HG02642 (cell line): ENCODE measurements around the gene TMBIM1.
A peak's percentile ranks its signal among the peaks of the same experiment; 100 is the strongest.

Source experiments
- ATAC-seq: cut with Tn5 transposase; IDR thresholded peaks from one replicate; pipeline ENCODE4 v1.9.1; 2021; ENCODE audit warnings: mild to moderate bottlenecking; ENCODE audit not compliant: unreplicated experiment, poor library complexity

Gene TMBIM1

DNA sequence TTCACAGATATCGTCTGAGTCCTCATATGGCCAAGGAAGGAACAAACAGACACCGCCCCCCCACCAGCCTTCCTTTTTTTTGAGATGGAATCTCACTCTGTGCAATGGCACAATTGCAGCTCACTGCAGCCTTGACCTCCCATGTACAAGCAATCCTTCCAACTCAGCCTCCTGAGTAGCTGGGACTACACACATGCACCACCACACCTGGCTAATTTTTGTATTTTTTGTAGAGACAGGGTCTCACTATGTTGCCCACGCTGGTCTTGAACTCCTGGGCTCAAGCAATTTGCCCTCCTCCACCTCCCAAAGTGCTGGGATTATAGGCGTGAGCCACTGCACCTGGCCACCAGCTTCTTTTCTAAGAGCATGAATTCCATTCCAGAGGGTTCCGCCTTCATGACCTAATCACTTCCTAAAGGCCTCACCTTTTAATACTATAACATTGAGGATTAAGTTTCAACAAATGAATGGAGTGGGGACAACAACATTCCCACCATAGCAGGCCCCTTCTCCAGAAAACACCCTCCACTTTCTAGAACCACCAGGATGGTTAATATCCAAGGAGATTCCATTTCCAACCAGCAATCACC, 2.2 kb upstream of the TMBIM1 start:
- ATAC-seq: no peak

DNA sequence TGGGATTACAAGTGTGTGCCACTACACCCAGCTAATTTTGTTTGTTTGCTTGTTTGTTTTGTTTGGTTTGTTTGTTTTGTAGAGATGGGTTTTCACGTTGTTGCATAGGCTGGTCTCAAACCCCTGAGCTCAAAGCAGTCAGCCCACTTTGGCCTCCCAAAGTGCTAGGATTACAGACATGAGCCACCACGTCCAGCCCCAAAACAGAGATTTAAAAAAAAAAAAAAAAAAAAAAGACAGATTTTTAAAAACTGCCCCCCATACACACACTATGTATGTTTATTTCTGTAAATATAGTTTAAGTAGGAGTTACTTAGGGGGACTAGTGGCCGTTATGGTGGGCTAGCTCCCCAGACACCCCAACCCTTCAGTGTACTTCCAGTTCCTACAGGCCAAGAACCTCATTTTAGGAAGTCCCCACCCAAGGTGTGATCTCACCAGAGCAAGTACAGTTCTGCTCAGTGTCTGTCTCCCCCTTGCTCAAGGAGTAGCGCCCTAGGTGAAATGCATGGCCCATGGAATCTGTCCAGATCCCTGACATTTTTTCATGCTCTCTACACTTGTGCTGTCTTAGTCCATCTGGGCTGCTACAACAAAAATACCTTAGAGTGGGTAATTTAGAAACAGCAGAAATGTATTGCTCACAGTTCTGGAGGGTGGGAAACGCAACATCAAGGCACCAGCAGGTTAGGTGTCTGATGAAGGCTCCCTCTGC, 1.6 kb upstream of the TMBIM1 start:
- no peak for ATAC-seq

DNA sequence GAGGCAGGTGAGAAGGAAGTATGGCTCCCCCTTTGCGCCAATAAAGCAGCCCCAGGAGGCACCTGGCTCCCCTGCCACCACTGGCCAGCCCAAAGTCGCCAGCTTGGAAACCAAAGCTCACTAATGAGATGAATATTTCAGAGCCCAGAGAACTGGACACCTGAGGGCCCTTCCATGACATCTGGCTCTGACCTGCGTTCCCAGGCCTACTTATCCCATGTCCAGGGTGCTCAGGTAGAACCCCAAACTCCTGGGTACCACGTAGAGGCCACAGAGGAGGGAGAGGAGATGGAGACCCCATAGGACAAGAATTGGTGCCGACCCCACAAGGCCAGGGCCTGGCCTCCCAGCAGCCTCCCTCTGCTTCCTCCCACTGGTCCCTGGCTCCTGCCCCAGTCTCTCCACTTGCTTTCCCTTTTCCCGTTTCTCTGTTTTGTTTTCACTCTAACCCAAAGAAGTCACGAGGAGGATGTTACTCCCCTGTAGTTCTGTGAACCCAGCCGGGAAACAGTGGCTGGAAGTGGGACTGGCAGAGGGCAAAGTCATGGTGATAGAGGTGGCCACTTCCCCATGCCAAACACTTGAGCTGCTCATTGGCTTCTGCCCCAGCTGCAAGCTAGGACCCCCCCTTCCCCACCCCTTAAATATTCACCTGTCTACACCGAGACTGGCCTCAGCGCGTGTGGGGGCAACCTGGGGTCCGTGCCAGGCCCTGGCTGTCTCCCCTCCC, 820 bp downstream of the TMBIM1 start:
- no peak for ATAC-seq

DNA sequence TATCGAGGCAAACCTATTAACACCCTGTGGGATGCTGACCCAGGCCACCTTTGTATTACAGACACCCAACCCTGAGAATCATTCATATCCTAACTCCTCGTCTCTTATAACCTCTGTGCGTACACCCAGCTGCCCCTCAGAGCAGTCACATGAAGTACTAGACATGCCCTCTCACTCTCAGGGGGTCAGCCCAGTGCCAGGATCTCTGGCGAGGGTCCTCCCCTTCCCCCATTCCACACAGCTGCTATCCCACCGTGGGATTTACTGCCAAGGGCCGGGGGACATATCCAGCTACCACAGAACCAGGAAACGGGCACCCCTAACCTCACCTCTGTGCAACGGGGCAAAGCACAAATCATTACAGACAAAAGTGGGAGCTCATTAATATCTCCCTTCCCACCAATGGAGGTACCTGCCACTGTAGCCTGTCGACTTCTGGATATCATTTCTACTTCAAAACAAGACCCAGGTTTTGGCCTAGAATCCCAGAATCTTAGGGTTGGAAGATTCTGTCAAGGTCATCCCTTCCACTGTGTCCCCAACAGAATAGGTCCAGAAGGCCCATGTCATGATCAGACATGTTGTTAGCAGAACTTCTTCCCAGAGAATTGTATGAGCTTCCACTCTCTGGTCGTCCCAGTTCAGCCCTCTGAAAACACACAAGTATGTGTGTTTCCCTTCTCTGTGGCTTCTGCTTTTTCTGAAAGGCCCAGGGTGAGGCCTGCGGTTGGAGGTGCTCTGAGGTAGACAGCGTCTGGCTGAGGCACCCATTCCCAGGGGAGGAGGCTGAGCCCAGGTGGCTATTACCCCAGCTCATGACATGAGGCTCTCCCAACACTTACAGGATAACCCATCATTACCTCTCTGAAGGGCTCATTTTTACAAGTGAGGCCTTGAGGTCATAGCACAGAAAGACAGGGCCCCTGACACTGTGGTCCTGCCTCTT, 1.7 kb downstream of the TMBIM1 start:
- ATAC-seq: peak; percentile 55

DNA sequence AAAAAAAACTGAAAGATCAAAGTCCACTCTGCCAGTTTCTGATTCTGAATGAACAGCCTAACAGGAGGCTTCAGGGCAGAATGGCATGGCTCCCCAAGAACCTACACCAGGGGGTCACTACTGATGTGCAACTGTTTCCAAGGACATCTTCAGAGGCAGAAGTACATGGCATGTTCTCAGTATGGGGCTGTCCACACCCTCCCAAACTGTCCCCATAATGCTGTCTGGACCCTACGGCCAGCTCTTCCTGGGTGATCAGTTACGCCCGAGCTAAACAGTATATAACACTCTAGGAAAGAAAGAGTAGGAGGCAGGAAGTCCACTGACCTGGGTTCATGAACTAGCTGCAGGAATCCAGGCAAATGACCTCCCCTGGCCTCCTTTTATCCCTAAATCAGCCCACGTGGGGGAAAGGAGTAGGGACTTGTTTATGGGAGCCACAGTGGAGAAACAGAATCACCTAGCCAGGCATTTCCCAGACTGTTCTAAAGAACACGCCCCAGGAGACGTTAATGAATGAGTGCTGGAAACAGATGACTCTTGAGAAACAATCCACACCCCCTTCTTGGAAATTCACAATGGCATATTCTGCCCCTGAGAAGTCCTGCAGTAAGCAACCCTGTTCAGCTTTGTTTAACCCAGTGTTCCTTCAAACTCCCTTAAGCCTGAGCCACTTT, 2.5 kb downstream of the TMBIM1 start:
- ATAC-seq: no peak

DNA sequence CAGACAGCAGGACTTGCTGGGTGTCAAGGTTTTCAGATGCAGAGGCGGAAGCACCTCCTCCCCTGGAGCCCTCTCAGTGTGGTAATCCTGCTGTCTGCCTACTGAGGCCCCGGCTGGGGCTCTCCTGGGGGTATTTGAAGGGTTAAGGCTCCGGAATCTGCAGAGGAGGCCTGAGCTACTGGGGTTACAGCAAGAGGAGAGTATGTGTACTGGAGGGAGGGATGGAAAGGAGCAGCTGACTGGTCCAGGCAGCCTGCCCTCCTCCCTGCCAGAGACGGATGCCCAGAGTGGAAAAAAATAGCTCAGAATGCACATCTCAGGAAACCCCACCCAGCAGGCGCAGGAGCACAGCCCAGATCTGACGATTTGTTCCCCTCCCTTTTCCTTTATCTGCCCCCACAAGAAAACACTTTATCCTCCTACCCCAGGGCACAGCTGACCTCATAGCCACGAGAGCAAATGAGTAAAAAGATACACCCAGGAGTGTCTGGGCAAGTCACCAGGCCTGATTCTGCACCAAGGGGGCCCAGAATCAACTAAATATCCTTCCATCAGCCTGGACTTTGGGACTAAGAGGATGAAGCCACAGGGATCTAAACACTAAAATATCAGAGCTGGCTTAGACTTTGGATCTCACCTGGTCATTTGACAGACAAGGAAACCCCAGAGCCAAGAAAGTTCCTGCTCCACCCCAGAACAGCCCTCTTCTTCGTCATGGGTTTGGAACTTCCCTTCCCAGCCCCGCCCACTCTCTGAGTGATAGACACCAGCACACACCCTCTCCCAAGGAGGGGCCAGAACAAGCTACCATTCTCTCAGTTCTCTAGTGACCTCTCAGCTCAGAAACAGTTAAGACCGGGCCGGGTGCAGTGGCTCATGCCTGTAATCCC, 5.5 kb downstream of the TMBIM1 start:
- peak; percentile 66 for ATAC-seq

DNA sequence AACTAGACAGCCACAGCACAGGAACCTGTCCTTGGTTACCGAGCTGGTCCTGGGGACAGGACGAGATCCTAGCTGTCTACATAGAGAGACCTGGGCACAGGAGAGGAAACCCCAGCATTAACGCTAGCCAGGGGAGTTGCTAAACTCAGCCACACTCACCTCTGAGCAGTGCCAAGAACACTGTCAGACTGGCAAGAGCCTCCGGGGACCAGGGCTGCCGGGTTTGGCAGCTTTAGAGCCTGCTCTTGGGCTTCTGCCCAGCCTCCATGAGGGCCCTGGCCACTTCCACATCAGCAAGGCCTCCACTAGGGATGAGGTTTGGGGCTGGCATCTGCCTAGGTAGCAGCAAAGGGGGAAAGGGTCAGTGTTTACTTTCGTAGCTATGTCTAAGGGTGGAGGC, 6.7 kb downstream of the TMBIM1 start:
- no peak for ATAC-seq

DNA sequence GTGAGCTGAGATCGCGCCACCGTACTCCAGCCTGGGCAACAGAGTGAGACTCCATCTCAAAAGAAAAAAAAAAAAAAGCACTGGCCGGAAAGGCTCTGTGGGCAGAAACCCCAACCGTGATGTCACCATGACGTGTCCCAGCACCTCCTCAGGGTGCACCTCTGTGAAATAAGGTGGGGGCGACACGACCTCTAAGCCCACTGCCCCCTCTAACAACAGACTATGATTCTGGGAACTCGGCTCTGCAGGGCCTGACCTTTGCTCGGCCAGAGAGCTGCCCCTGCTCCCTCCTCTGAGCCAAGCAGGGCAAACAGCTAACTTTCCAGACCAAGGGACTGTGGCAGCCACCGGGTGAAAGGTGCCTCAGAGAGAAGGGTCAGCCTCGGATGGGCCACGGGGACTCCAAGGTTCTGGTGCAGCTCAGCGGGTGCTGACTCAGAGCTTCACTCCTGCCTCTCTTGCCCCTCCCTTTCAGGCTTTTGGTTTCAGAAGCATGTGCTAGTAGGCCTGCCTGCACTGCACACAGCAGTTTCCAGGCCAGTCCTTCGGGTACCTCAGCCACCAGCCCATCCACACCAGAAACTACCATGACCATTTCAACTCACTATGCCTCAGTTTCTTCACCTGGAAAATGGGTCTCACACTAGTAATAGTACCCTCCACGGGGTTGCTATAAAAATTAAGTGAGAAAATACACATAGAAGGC, 8.0 kb downstream of the TMBIM1 start:
- ATAC-seq: no peak

DNA sequence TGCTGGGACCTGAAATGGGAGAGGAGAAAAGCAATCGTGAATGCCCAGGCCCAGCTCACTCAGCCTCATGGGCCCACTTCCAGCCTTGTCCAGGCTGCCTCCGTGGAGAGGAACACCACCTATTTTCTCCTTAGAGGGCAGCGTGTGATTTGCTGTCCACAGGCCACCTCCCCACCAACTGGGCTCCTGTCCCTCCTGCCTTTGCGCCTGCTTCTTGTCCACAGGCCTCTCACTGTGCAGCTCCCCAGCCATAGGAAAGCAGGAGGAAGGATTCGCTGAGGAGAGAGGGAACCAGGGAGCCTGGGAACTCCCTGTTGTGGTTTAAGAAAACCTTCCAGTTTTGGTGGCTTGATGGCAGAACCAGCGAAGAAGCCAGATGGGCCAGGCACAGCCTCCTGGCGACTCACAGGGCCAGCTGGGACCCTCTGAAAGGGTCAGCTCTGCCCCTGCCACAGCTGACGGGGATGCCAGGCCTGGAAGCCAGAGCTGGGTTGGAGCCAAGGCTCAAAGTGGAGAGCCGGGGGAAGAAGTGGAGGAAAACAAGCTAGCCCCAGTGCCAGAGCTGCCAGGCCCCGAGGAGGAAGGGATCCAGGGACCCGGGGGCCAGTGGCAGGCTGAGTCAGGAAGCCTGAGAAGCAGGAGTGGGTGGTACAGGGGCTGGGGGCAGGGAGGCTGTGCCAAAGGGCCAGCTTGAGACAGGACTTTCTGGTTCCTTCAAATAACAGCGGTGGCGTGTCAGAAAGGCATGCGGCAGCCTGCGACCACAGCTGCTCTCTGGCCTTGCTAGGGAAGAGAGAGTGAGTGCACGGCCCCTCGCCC, 9.9 kb downstream of the TMBIM1 start:
- no peak for ATAC-seq

DNA sequence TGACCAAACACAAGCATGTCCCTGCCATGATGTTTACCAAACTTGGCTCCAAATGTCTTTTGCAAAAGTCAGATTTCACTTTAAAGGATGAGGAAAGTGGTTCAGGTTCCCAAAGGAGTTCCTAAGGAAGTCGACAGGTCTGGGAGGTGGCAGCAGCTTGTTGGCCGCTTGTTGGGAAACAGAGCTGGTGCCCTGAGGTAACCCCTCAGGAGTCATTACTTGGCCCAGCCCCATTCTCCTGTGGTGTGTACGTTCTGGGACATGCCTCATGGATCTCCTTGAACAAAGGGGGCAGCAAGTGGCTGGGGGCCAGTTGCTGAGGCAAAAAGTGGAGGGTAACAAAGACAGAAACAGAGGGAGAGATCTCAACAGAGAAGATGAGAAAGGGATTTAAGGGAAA, 10.9 kb downstream of the TMBIM1 start:
- no peak for ATAC-seq

DNA sequence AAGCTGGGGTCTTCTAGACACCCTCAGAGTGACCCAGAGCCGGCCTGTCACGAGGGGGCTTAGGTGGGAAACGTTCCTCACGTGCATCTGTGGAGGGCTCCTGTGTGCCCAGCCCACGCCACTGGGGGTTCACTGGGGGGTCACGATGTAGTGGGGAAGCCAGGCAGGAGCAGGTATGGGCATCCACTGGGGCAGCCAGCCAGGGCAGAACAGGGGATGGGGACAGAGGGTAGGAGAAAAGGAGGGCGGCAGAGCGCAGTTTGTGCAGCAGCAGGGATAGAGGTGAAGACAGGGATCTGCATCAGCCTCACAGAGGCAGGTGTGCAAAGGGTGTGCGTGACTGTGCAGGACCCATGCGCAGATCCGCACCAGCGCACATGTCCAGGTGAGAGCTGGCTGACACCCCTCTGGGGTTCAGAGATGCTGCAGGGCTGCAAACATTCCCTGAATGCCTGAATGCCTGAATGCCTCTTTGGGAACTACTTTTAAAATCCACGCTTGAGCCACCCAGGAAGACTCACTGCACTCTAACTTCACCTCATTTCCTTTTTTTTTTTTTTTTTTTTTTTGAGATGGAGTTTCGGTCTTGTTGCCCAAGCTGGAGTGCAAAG, 11.9 kb downstream of the TMBIM1 start:
- no peak for ATAC-seq

DNA sequence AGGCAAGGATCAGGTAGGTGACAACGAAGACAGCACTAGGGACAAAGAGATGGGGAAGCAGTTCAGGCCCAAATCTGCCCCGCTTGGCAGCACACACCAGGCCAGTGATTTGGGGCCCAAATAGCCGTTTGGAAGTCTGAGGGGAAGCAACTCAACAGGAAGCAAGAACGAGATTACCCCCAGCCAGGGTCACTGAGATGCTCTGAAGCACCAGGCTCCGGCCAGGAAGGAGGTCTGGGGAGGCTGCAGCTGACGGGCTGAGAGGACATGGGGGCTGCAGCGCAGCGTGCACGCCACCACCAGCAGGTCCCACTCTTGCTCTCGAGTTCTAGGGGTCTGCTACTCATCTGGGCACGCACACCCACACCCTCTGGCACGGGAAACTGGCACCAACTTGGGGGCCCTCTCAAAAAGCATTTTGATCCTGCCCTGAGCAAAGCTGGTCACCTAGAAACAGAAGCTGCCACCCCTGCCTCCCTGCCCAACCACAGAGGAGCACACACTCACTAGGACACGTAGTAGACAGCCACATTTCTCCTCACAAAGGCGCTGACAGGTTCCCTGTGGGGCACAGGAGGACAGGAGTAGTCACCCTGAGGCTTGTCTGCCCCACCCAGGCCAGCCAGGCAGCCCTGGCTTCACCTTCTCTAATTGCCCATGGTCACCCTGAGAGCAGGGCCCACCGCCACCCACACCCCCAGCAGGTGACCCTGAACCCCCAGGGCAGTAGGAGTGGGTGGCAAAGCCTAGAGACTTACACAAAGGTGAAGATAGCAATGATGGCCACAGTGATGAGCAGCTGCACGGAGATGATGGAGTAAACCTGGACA, 13.6 kb downstream of the TMBIM1 start:
- no peak for ATAC-seq

DNA sequence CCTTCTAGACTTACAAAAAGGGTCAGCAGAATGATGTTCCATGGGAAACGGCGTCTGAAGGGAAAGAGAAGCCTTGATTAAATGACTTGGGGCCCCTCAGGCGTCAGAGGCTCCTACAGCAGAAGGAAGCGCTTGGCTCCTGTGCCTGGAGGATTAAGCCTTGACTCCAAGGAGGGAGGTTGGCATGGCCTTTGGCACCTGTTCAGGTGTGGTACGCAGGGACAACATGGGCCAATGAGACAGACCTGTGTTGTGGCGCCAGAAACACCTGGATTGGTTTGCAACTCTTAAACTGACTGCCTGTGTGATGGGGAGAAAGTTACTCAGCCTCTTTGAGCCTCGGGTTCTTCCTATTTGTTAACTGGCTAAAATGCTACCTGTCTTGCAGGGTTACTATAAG, 14.4 kb downstream of the TMBIM1 start:
- ATAC-seq: no peak

DNA sequence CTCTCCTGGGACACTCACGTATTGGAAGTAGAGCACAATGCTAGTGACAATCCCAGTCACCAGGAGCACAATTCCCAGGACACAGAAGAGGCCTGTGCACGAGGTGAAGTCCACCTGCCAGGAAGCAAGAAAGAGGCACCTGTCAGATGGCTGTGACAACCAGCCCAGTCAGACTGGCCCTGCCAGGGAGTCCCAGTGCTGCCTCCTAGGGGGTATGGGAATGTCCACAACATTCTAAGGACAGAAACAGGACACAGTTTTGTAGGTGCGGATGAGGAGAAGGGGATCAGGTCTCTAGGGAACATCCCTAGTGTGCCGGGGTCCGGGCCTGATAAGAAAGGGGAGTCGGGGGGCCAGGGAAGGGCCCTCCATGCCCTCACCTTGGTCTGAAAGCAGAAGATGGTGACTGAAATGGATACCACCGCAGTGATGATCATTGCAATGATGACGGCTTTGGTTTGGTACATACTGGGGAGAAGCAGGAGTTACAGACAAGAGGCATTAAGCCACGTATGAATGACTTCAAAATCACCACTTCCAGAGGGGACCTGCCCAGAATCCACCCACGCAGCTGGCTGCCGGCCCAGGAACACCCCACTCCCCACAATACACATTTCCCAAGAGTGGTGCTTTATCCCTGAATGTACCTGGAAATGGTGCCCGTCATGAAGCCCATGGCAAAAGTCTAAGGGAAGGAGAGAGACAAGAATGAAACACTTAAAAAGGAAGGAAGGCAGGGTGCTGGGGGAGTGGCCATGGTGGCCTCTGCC, 15.1 kb downstream of the TMBIM1 start:
- ATAC-seq: no peak

DNA sequence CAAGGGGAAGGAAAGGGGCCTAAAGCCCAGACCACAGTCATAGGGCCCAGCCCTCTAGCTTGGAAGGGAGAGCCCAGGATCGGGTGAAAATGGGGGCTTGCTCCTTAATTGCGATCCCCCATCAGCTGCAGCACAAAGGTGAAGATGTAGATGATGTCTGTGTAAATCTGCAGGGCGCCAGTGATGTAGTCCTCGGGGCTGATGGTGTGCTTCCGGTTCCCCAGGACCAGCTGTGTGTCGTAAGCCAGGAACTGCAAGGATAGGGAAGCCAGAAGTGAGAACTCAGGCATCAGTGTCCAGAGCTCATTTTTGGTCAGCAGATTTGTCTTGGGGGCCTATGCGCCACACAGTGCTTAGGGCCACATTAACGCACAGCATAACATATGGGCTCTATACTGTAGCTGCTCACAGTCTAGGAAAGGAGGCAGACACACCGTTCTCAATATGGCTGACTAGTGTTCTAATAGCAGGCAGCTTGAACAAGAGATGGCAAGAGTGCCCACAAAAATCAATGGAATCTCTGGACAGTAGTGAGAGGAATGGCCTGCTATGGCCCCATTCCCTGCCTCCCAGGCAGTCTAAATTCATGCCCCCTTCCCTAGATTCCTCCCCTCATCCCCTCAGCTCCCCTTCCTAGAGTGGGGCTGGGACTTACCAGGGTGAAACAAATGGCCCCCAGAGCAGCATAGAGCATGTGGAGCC, 16.8 kb downstream of the TMBIM1 start:
- ATAC-seq: no peak
